A673 (cell line): ENCODE data around the gene REV3L. TPM values are rescaled to one million over a fixed set of nuclear protein-coding genes. Genes with fewer than 3 reads are reported as not detected.

Experiments used
- BruUV-seq: library from RNA; stranded (reverse); fragments of 400-500 nt; replicated peaks from 2 replicates; lab custom pipeline; 2021; lab: Mats Ljungman, UMichigan
- CTCF ChIA-PET: fragments of 300-600 bp; sonication (Branson Sonifier 250); formaldehyde crosslinking; loops from one replicate; lab custom pipeline; 2022; ENCODE audit warnings: antibody characterized with exemption; lab: Charles Lee
- POLR2A ChIA-PET: fragments of 300-600 bp; sonication (Branson Sonifier 250); formaldehyde crosslinking; loops from one replicate; lab custom pipeline; 2022; ENCODE audit warnings: antibody characterized with exemption; ENCODE audit not compliant: low non-redundant PET; lab: Charles Lee
- DNase-seq: peaks from one replicate; pipeline ENCODE4 v3.0.0-alpha.2; 2015; ENCODE audit warnings: low spot score
- H3K27ac ChIP-seq: fragments of 200-600 bp; sonication (generic); 2 replicates; pipeline ENCODE4 v1.5.1; 2016; ENCODE audit warnings: mixed run types, low read depth, mild to moderate bottlenecking, mixed read lengths, antibody characterized with exemption, low read length; ENCODE audit not compliant: poor library complexity, severe bottlenecking
- H3K27me3 ChIP-seq: fragments of 200-600 bp; sonication (generic); replicated peaks from 2 replicates; pipeline ENCODE4 v1.6.1; 2017; ENCODE audit warnings: mixed run types, low read depth, mild to moderate bottlenecking, mixed read lengths, antibody characterized with exemption, low read length; ENCODE audit not compliant: insufficient read depth, poor library complexity
- H3K36me3 ChIP-seq: fragments of 200-600 bp; sonication (generic); 2 replicates; pipeline ENCODE4 v1.6.1; 2016; ENCODE audit warnings: mixed run types, mild to moderate bottlenecking, mixed read lengths, antibody characterized with exemption, low read length; ENCODE audit not compliant: insufficient read depth, poor library complexity, severe bottlenecking
- H3K4me1 ChIP-seq: fragments of 200-600 bp; sonication (generic); 2 replicates; pipeline ENCODE4 v1.6.1; 2017; ENCODE audit warnings: mixed run types, mild to moderate bottlenecking, mixed read lengths, antibody characterized with exemption, low read length; ENCODE audit not compliant: insufficient read depth, poor library complexity, severe bottlenecking
- H3K4me3 ChIP-seq: fragments of 200-600 bp; sonication (generic); 2 replicates; pipeline ENCODE4 v1.5.1; 2016; ENCODE audit warnings: low read depth, mixed run types, mild to moderate bottlenecking, mixed read lengths, low read length; ENCODE audit not compliant: poor library complexity, severe bottlenecking
- H3K9me3 ChIP-seq: fragments of 200-600 bp; sonication (generic); 2 replicates; pipeline ENCODE4 v1.6.1; 2016; ENCODE audit warnings: mixed run types, low read depth, mild to moderate bottlenecking, mixed read lengths, antibody characterized with exemption, low read length; ENCODE audit not compliant: poor library complexity, severe bottlenecking
- CTCF ChIP-seq: fragments of 300-800, 200-600 bp; sonication (generic); conservative IDR thresholded peaks from 2 replicates; pipeline ENCODE4 v1.5.1; 2017; ENCODE audit warnings: low read depth, mild to moderate bottlenecking, antibody characterized with exemption, low read length, moderate library complexity, mixed read lengths
- EZH2 ChIP-seq: fragments of 200-600 bp; sonication (generic); IDR thresholded peaks from 2 replicates; pipeline ENCODE4 v1.6.1; 2017; ENCODE audit warnings: borderline replicate concordance, low read depth, mild to moderate bottlenecking, mixed read lengths, antibody characterized with exemption, low read length; ENCODE audit not compliant: poor library complexity, severe bottlenecking
- intact Hi-C: fragments of 100-400 bp; cut with micrococcal nuclease; formaldehyde crosslinking; loops from one replicate; pipeline ENCODE4 v1.10.0; 2022; ENCODE audit not compliant: unreplicated experiment
- total RNA-seq: library from RNA; stranded (reverse); gene quantifications from 2 replicates; pipeline ENCODE4 v1.2.3, GENCODE V29; 2021

REV3L gene
- total RNA-seq, 1 experiment from 2014 or later, result 24.0 TPM

DNA sequence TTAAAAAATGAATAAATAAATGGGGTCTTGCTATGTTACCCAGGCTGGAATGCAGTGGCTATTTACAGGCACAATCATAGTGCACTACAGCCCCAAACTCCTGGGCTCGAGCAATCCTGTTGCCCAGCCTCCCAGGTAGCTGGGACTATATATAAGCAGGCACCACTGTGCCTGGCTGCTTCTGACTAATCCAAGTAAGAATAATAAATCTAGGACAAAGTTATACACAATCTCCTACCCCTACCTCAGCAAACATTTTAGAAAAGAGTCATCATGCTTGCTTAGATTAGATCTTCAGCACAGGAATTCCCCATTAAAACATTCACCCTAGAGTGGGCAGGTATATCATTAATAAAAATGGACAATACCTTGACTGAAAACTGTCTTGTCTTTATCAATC lies 124.6 kb downstream of the REV3L start:
- Histone ChIP-seq H3K4me1 (no peaks in the 10 kb centered on the region), H3K9me3 (no peaks in the 10 kb centered on the region), H3K27me3 (no peaks in the 10 kb centered on the region), H3K4me3 (no peak overlapping the region), H3K27ac (no peak overlapping the region), H3K36me3 (peaks cover 16% of the 10 kb centered on the region)
- no peak for TF ChIP-seq CTCF
- no peak for TF ChIP-seq EZH2
- BruUV-seq, result no TSS peak
- CTCF ChIA-PET, result no interaction called here
- no peak for DNase-seq
- POLR2A ChIA-PET, result no interaction called here
- intact Hi-C loops, result no loop called here

GRCh38 chr6:111357705-111358104 lies 125.3 kb downstream of the REV3L start:
- intact Hi-C loops, result no loop called here
- TF ChIP-seq EZH2 (no peak), CTCF (no peak)
- peaks cover 15% of the 10 kb centered on the region for H3K36me3 ChIP-seq
- no peak overlapping the region for H3K4me3 ChIP-seq
- H3K9me3 ChIP-seq, result no peaks in the 10 kb centered on the region
- BruUV-seq, result no TSS peak
- ChIA-PET POLR2A (no interaction called here), CTCF (no interaction called here)
- no peaks in the 10 kb centered on the region for H3K27me3 ChIP-seq
- DNase-seq, result no peak
- H3K27ac ChIP-seq, result no peak overlapping the region
- H3K4me1 ChIP-seq, result no peaks in the 10 kb centered on the region

GRCh38 chr6:111356551-111356950 lies 126.5 kb downstream of the REV3L start:
- BruUV-seq, result no TSS peak
- peaks cover 27% of the 10 kb centered on the region for H3K36me3 ChIP-seq
- no peaks in the 10 kb centered on the region for H3K4me1 ChIP-seq
- TF ChIP-seq CTCF (no peak), EZH2 (no peak)
- H3K9me3 ChIP-seq, result no peaks in the 10 kb centered on the region
- no peaks in the 10 kb centered on the region for H3K27me3 ChIP-seq
- POLR2A ChIA-PET, result no interaction called here
- no peak for DNase-seq
- no peak overlapping the region for H3K4me3 ChIP-seq
- no peak overlapping the region for H3K27ac ChIP-seq
- intact Hi-C loops, result no loop called here
- CTCF ChIA-PET, result no interaction called here
